GM12878 (cell line): ENCODE data around the gene POLN.

Experiments used
- ATF7 ChIP-seq: fragments of 450-650 bp; IDR thresholded peaks from 2 replicates; pipeline ENCODE4 v1.6.1; 2016; ENCODE audit warnings: low read depth, mild to moderate bottlenecking
- BCL11A ChIP-seq: IDR thresholded peaks from 2 replicates; pipeline ENCODE4 v1.6.1; 2011; ENCODE audit warnings: low read depth, low read length
- CHD1 ChIP-seq: IDR thresholded peaks from 2 replicates; pipeline ENCODE4 v1.6.1; 2012; ENCODE audit warnings: low read depth, low read length, improper control_type of control experiment
- EP300 ChIP-seq, 2 experiments: fragments of 150-350 bp in 1 of 2; IDR thresholded peaks; 2 replicates each; pipeline ENCODE4 v1.6.1; 2011 to 2012; ENCODE audit warnings: low read depth in 2 of 2, low read length in 2 of 2, borderline replicate concordance in 1 of 2, improper control_type of control experiment in 1 of 2, inconsistent platforms in 1 of 2; ENCODE audit not compliant: control insufficient read depth in 1 of 2
- IRF4 ChIP-seq: IDR thresholded peaks from 2 replicates; pipeline ENCODE4 v1.6.1; 2011; ENCODE audit warnings: low read depth, low read length
- MYC ChIP-seq: IDR thresholded peaks from 2 replicates; pipeline ENCODE4 v1.6.1; 2011; ENCODE audit warnings: mild to moderate bottlenecking, low read length, moderate library complexity, inconsistent platforms; ENCODE audit not compliant: insufficient read depth, insufficient replicate concordance, insufficient read length, severe bottlenecking
- NR2F1 ChIP-seq: fragments of 450-650 bp; conservative IDR thresholded peaks from 2 replicates; pipeline ENCODE4 v1.6.1; 2017; ENCODE audit warnings: mild to moderate bottlenecking
- POLR2A ChIP-seq: IDR thresholded peaks from 2 replicates; pipeline ENCODE4 v1.6.1; 2011; ENCODE audit warnings: low read depth, mild to moderate bottlenecking, low read length
- RAD21 ChIP-seq: IDR thresholded peaks from 2 replicates; pipeline ENCODE4 v1.6.1; 2011; ENCODE audit warnings: mild to moderate bottlenecking, low read depth, low read length, moderate library complexity; ENCODE audit not compliant: insufficient read depth
- ZSCAN29 ChIP-seq: fragments of 450-650 bp; IDR thresholded peaks from 2 replicates; pipeline ENCODE4 v1.6.1; 2017; ENCODE audit warnings: mild to moderate bottlenecking, moderate library complexity
- TF ChIP-seq, protein P1 (sequence below), 3 experiments: IDR thresholded peaks in 2 of 3; conservative IDR thresholded peaks in 1 of 3; 2 replicates each; pipeline ENCODE4 v1.5.1; 2011; ENCODE audit warnings: low read depth in 3 of 3, low read length in 3 of 3, mild to moderate bottlenecking in 3 of 3, control low read depth in 2 of 3, moderate library complexity in 2 of 3, inconsistent platforms in 1 of 3, mixed read lengths in 1 of 3; ENCODE audit not compliant: control insufficient read depth in 2 of 3, insufficient read depth in 1 of 3; ENCODE audit errors: extremely low read depth in 1 of 3
- TF ChIP-seq, protein P2 (sequence below): IDR thresholded peaks from 2 replicates; pipeline ENCODE4 v1.6.1; 2011; ENCODE audit warnings: low read depth, low read length, improper control_type of control experiment, borderline replicate concordance

DNA sequence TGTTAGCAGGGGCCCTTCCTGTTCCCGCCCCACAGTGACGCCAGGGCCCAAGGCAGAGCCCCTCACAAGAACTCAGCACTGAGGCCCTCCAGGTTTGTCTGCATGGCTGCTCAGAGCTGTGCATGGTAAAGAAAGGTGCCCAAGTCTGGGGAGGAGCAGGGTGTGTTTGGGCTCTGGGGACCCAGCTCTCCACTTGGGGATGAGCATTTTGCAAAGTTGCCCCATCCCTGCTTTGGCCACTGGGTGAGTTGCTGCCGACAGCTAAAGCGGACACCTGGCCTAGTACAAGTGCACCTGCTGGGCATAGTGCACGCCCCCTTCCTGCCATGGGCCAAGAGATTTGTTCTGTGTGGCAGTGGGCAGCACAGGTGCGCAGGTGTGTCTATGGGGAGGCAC, 22.0 kb upstream of the POLN start:
- TF ChIP-seq IRF4 (no peak), RAD21 (no peak), CHD1 (no peak), ATF7 (no peak), MYC (no peak), POLR2A (no peak), EP300 (IDR thresholded peaks at IDR 0.05; ENCODE audit: borderline replicate concordance in 1 of 2, control insufficient read depth in 1 of 2, low read depth in 2 of 2, low read length in 2 of 2) (no peak), BCL11A (no peak), NR2F1 (no peak), ZSCAN29 (no peak)
- TF ChIP-seq, protein P1, sequence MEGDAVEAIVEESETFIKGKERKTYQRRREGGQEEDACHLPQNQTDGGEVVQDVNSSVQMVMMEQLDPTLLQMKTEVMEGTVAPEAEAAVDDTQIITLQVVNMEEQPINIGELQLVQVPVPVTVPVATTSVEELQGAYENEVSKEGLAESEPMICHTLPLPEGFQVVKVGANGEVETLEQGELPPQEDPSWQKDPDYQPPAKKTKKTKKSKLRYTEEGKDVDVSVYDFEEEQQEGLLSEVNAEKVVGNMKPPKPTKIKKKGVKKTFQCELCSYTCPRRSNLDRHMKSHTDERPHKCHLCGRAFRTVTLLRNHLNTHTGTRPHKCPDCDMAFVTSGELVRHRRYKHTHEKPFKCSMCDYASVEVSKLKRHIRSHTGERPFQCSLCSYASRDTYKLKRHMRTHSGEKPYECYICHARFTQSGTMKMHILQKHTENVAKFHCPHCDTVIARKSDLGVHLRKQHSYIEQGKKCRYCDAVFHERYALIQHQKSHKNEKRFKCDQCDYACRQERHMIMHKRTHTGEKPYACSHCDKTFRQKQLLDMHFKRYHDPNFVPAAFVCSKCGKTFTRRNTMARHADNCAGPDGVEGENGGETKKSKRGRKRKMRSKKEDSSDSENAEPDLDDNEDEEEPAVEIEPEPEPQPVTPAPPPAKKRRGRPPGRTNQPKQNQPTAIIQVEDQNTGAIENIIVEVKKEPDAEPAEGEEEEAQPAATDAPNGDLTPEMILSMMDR (IDR thresholded peaks at IDR 0.05 in 2 of 3, conservative IDR thresholded peaks at IDR 0.05 in 1 of 3; ENCODE audit: control insufficient read depth in 2 of 3, extremely low read depth in 1 of 3, insufficient read depth in 1 of 3, low read depth in 3 of 3, low read length in 3 of 3) = no peak
- TF ChIP-seq, protein P2, sequence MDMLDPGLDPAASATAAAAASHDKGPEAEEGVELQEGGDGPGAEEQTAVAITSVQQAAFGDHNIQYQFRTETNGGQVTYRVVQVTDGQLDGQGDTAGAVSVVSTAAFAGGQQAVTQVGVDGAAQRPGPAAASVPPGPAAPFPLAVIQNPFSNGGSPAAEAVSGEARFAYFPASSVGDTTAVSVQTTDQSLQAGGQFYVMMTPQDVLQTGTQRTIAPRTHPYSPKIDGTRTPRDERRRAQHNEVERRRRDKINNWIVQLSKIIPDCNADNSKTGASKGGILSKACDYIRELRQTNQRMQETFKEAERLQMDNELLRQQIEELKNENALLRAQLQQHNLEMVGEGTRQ = no peak
